HL-60 (cell line): Measurements from ENCODE around the gene EIF3C.
"Not testable (repeated sequence)": the region's sequence is repeated elsewhere in the genome, so short reads cannot be mapped to it uniquely, and the experiment has no call there.

Experiments
- CTCF ChIP-seq: IDR thresholded peaks from one replicate; pipeline ENCODE4 v1.5.1; 2011; ENCODE audit warnings: low read length, control low read depth, inconsistent platforms; ENCODE audit not compliant: insufficient read depth
- GABPA ChIP-seq: IDR thresholded peaks from 2 replicates; pipeline ENCODE4 v1.6.1; 2012; ENCODE audit warnings: low read depth
- POLR2AphosphoS5 ChIP-seq: IDR thresholded peaks from 2 replicates; pipeline ENCODE4 v1.6.1; 2012; ENCODE audit warnings: low read depth
- SPI1 ChIP-seq: IDR thresholded peaks from 2 replicates; pipeline ENCODE4 v1.6.1; 2012; ENCODE audit warnings: low read depth, mild to moderate bottlenecking, borderline replicate concordance

GRCh38 chr16:28667480-28667879 lies 43.8 kb upstream of the EIF3C start:
- not testable (repeated sequence) for TF ChIP-seq GABPA, CTCF, SPI1, POLR2AphosphoS5
